ENCODE results near the gene NACC1.
A peak's percentile ranks its signal among the peaks of the same experiment; 100 is the strongest.

Gene NACC1

GRCh38 chr19:13117176-13117771 is 790 bp upstream of the NACC1 start:
- no peak for TF ChIP-seq CTCF (IDR thresholded peaks at IDR 0.05; ENCODE audit: insufficient read depth, low read length, poor library complexity, severe bottlenecking)
- DNase-seq (ENCODE audit: extremely low read depth, insufficient read length), result no peak
- H3K36me3 ChIP-seq (ENCODE audit: control insufficient read depth, insufficient read depth, low read length), result peaks cover 14% of the 10 kb centered on the region
- peak overlapping the region; percentile 97 for H3K4me3 ChIP-seq (replicated peaks; ENCODE audit: low read depth, low read length)
- no peaks in the 10 kb centered on the region for H3K27me3 ChIP-seq (replicated peaks; ENCODE audit: control insufficient read depth, insufficient read depth, low read length)

- TF ChIP-seq CTCF (IDR thresholded peaks at IDR 0.05; ENCODE audit: insufficient read depth, low read length, poor library complexity, severe bottlenecking), result no peak
- Histone ChIP-seq H3K4me3 (replicated peaks; ENCODE audit: low read depth, low read length) (peak overlapping the region; percentile 96), H3K36me3 (ENCODE audit: control insufficient read depth, insufficient read depth, low read length) (peaks cover 9% of the 10 kb centered on the region), H3K27me3 (replicated peaks; ENCODE audit: control insufficient read depth, insufficient read depth, low read length) (no peaks in the 10 kb centered on the region)
- DNase-seq (ENCODE audit: extremely low read depth, insufficient read length), result peak; percentile 71
Measured at GRCh38 chr19:13118424-13119193, 545 bp downstream of the NACC1 start.

GRCh38 chr19:13119627-13120026 is 1.6 kb downstream of the NACC1 start:
- DNase-seq (ENCODE audit: extremely low read depth, insufficient read length), result no peak
- Histone ChIP-seq H3K27me3 (replicated peaks; ENCODE audit: control insufficient read depth, insufficient read depth, low read length) (no peaks in the 10 kb centered on the region), H3K36me3 (ENCODE audit: control insufficient read depth, insufficient read depth, low read length) (peaks cover 9% of the 10 kb centered on the region), H3K4me3 (replicated peaks; ENCODE audit: low read depth, low read length) (no peak overlapping the region)
- no peak for TF ChIP-seq CTCF (IDR thresholded peaks at IDR 0.05; ENCODE audit: insufficient read depth, low read length, poor library complexity, severe bottlenecking)

GRCh38 chr19:13120031-13120430 is 2.0 kb downstream of the NACC1 start:
- H3K4me3 ChIP-seq (replicated peaks; ENCODE audit: low read depth, low read length), result no peak overlapping the region
- peaks cover 9% of the 10 kb centered on the region for H3K36me3 ChIP-seq (ENCODE audit: control insufficient read depth, insufficient read depth, low read length)
- no peak for TF ChIP-seq CTCF (IDR thresholded peaks at IDR 0.05; ENCODE audit: insufficient read depth, low read length, poor library complexity, severe bottlenecking)
- H3K27me3 ChIP-seq (replicated peaks; ENCODE audit: control insufficient read depth, insufficient read depth, low read length), result no peaks in the 10 kb centered on the region
- no peak for DNase-seq (ENCODE audit: extremely low read depth, insufficient read length)

- H3K36me3 ChIP-seq (ENCODE audit: control insufficient read depth, insufficient read depth, low read length), result peaks cover 11% of the 10 kb centered on the region
- no peak for DNase-seq (ENCODE audit: extremely low read depth, insufficient read length)
- TF ChIP-seq CTCF (IDR thresholded peaks at IDR 0.05; ENCODE audit: insufficient read depth, low read length, poor library complexity, severe bottlenecking), result no peak
- no peak overlapping the region for H3K4me3 ChIP-seq (replicated peaks; ENCODE audit: low read depth, low read length)
- no peaks in the 10 kb centered on the region for H3K27me3 ChIP-seq (replicated peaks; ENCODE audit: control insufficient read depth, insufficient read depth, low read length)
Measured at GRCh38 chr19:13120817-13121216, 2.8 kb downstream of the NACC1 start.
